HG03108 (cell line): Measurements from ENCODE around the gene CEP70.
A peak's percentile ranks its signal among the peaks of the same experiment; 100 is the strongest.
"Not testable (repeated sequence)": the region's sequence is repeated elsewhere in the genome, so short reads cannot be mapped to it uniquely, and the experiment has no call there.

Experiments
- ATAC-seq: cut with Tn5 transposase; IDR thresholded peaks from one replicate; pipeline ENCODE4 v1.9.1; 2021; ENCODE audit warnings: moderate library complexity; ENCODE audit not compliant: unreplicated experiment

CEP70 gene, protein sequence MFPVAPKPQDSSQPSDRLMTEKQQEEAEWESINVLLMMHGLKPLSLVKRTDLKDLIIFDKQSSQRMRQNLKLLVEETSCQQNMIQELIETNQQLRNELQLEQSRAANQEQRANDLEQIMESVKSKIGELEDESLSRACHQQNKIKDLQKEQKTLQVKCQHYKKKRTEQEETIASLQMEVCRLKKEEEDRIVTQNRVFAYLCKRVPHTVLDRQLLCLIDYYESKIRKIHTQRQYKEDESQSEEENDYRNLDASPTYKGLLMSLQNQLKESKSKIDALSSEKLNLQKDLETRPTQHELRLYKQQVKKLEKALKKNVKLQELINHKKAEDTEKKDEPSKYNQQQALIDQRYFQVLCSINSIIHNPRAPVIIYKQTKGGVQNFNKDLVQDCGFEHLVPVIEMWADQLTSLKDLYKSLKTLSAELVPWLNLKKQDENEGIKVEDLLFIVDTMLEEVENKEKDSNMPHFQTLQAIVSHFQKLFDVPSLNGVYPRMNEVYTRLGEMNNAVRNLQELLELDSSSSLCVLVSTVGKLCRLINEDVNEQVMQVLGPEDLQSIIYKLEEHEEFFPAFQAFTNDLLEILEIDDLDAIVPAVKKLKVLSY

DNA sequence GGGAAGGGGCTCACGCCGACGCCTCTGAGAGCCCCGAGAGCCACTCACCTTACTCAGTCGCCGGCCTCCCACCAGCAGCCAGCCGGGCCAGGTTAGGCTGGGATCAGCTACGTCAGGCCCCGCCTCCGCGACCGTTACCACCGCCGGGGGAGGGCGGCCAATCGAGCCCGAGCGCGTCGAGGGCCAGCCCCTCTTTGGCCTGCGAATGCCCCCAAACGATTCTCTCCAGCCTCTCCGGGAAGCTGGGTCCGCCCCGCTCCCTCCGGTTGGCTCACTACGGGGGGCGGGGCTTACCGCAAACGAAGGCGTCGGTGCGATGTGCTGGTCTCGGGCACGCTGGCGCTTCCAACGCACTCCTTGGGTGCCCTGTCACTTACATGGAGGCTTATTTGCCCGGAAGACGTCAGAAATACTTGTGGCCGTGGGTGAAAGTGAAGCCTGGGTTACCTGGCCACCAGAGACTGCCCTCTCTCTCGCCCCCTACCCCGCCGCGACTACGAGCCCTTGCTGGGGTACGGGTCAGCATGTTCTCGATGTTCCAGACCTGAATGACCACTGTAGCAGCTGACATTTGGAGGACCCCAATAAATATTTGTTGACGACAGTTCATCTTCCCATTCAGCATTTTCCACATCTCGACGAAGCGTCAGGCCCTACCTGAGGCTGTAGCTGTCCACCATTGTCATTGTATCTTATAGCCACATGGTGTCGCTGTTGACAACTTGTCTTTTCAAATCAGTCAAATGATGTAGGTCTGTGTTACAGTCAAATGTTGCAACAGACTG is at the start of gene CEP70:
Gene CEP70, minus strand, starts transcription at position 111 of the 785 bp plus-strand sequence. CDS start 21,333 bp downstream, outside the sequence.
- ATAC-seq: peak; percentile 85

DNA sequence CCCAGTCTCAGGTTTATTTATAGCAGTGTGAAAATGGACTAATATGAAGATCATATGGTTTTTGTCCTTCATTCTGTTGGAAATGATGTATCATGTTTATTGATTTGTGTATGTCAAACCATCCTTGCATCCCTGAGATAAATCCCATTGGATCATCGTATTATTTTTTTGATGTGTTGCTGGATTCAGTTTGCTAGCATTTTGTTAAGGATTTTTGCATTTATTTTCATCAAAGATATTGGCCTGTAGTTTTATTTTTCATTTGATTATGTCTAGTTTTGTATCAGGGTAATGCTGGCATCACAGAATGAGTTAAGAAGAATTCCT is 48.8 kb upstream of the CEP70 start:
- no peak for ATAC-seq

DNA sequence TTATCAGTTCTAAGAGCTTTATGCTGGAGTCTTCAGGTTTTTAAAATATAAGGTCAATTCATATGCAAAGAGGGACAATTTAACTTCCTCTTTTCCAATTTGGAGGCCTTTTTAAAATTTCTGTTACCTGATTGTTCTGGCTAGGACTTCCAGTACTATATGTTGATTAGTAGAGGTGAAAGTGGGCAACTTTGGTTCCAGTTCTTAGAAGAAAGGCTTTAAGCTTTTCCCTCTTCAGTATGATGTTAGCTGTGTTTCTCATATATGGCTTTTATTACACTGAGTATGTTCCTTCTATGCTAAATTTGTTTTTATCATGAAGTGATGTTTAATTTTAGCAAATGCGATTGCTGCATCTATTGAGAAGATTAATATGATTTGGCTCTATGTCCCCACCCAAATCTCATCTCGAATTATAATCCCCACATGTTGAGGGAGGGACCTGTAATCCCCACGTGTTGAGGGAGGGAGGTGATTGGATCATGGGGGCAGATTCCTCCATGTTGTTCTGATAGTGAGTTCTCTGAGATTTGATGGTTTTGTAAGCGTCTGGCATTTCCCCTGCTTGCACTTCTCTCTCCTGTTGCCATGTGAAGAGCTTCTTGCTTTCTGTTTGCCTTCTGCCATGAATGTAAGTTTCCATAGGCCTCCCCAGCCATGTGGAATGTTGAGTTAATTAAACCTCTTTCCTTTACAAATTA is 48.3 kb upstream of the CEP70 start:
- ATAC-seq: no peak

DNA sequence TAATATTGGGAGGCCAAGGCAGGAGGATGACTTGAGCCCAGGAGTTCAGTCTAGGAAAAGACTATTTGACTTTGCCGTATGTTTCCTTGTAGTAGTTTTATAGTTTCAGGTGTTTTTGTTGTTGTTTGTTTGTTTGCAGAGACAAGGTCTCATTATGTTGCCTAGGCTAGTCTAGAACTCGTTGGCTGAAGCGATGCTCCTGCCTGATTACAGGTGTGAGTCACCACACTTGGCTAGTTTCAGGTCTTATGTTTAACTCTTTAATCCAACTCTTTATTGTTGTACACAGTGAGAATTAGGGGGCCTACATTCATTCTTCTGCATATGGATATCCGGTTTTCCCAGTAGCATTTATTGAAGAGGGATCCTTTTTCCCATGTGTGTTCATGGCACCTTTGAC is 46.5 kb upstream of the CEP70 start:
- no peak for ATAC-seq

DNA sequence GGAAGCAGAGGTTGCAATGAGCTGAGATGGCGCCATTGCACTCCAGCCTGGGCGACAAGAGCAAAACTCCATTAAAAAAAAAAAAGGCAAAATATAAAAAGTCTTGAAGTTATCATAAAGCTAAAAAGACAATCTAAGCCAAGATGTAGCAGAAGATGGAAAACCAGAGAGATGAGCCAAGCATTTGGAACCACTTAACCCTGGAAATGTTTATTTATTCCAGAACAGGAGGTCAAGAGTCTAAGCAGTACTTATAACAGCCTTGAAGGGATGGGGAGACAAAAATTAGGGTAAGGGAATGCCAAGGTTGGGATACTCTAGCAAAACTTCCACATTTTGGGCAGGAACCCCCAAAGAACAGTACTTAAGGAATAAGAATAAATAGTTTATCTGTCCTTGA is 44.6 kb upstream of the CEP70 start:
- no peak for ATAC-seq

DNA sequence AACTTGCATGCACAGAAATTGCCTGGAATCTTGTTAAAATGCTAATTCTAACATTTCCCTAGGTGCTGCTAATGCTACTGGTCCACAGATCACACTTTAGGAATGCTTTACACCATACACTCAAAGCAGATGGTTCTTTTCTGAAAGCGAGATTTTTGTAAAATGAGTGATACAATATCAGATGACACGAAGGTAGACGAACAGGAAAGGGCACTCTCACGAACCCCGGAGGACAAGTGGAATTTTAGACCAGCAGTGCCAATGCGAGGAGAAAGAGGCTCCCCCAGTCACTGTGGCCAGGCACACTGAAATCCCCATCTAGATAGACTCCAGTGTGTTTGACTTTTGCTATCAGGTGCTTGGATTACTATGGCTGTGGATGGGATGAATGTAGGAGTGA is 35.5 kb upstream of the CEP70 start:
- ATAC-seq: no peak

DNA sequence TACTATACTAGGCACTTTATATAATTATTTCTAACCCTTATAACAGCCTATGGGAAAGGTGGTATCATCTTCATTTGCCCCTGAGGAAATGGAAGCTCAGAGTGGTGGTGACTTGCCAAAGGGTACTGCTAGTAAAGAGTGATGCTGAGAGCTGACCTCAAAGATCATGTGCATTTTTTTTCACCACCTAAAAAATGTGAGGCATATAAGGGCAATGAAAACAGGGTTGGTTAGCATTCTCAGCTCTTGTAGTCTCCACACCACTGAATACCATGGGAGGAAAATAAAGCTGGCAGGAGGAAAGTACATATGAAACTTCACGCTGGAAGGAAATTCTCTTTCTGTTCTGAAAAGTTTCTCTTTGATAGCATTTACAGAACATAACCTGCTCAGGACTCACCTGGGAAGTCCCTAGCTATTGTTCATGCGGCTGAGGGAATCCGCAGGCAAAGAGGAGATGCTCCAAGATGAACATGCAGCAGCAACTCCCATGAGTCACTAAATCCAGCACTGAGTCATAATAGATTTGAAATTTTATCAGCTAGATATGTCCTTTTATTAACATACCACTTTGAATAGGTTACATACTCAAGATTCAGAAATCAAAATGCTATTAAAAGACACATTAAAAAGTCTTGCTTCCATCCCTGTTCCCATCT is 31.8 kb upstream of the CEP70 start:
- no peak for ATAC-seq

DNA sequence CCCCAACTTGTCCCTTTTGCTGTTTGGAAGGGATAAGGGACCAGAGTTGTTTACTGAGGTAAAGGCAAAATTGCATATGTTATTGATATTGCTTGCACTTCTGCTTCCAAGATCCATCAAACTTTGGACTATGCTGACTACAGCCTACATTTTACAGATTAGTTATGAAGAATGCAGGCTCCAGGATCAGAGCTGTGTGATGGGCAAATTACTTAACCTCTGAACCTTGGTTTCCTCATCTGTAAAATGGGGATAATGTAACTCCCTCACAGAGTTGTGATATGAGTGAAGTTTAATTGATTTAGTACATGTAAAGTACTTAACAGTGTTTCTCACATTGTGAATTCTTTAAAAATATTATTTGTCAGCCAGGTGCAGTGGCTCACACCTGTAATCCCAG is 30.5 kb upstream of the CEP70 start:
- ATAC-seq: no peak

DNA sequence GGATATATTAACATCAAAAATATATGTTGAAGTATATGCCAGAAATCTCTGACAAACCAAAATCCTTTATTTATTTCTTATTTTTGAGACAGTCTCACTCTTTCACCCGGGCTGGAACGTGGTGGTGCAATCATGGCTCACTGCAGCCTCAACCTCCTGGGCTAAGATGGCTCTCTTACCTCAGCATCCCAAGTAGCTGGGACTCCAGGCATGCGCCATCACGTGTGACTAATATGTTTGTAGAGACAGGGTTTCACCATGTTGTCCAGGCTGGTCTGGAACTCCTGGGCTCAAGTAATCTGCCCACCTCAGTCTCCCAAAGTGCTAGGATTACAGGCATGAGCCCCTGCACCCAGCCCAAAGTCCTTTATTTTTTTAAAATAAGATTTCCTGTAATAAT is 26.4 kb upstream of the CEP70 start:
- no peak for ATAC-seq

DNA sequence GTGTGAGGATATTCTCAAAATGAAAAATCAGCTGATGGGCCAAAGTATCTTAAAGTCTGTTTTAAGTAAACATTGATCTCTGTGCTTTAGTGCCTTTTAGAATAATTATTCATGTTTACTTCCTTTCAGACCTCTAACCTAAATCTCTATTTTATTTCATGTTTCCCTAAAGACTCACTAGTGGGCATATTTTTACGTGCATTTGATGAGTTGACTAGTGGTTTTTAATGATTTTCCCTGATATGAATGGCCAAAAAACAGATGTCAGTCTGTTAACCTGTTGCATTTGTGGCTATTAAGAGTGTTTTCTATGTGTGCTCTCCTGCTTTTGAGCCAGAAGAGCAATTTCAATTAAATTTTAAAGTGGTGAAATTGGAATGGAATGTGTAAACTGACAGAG is 21.4 kb upstream of the CEP70 start:
- no peak for ATAC-seq

DNA sequence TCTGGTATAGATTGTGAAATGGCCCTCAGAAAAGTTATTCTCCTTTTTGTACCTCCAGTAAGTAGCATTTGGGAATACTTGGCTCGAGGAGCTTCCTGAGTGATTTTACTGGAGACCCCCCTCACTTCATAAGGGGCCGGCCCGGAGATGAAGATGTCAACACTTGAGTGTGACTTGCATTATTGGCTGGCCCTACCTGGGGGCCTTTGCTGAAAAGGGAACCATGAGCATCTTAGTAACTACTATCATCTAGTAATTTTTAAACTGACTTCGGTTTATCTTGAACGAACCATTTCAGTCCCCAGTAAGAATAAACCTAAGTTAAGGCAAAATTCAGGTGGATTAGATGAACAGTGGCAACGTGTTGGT is 15.8 kb upstream of the CEP70 start:
- ATAC-seq: no peak

DNA sequence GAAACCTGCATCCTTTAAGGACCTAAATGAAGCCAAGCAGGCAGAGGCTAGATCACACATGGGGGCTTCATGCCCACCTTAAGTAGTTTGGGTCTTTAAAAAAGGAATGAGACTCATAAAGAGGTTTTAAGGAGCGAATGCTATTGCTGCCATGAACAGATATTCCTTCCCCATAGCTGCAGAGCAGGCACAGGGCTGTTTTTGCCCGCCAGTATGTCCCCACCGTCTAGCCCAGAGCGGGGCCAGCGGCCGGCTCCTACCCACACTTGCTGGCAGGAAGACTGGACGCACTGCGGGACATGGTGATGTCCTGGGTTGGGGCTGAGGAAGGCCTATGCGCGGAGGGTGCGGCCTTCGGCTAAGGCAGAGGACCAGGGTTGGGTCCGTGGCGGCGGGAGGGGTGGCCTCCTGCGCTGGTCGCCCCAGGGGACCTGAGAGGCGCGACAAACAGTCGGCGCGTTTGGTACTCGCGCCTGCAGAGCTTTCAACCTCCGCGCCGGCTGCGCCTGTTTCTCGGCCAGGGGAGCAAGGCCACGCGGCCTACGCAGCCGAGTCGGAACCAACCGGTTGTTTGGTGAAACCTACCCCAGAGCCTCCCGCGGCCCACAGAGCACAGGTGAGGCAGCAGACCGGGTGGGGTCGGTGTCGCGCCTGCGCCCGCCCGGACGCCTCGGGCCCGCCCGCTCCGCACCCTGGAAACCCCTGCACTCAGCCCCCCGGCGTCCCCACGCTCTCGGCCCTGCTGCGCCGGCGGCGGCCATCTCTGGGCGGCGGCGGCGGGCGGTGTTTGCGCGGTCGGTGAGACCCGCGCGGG is 14.5 kb upstream of the CEP70 start, which contains the start of gene FAIM:
Gene FAIM, plus strand, starts transcription at position 450 of the 814 bp plus-strand sequence. CDS start 10,956 bp downstream, outside the sequence.
- ATAC-seq: peak; percentile 66

DNA sequence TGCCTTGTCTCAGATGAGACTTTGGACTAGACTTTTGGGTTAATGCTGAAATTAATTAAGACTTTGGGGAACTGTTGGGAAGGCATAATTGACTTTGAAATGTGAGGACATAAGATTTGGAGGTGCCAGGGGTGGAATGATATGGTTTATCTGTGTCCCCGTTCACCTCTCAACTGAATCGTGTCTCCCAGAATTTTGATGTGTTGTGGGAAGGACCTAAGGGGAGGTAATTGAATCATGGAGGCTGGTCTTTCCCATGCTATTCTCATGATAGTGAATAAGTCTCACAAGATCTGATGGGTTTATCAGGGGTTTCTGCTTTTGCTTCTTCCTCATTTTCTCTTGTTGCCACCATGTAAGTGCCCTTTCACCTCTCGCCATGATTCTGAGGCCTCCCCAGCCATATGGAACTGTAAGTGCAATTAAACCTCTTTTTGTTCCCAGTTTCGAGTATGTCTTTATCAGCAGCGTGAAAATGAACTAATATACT is 10.1 kb upstream of the CEP70 start:
- not testable (repeated sequence) for ATAC-seq

DNA sequence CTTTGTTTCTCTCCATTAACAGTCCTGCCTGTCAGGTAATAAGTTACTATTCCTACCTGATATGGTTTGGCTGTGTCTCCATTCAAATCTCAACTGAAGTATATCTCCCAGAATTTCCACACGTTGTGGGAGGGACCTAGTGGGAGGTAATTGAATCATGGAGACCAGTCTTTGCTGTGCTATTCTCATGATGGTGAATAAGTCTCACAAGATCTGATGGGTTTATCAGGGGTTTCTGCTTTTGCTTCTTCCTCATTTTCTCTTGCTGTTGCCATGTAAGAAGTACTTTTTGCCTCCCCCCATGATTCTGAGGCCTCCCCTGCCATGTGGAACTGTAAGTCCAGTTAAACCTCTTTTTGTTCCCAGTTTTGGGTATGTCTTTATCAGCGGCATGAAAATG is 7.6 kb upstream of the CEP70 start:
- not testable (repeated sequence) for ATAC-seq

DNA sequence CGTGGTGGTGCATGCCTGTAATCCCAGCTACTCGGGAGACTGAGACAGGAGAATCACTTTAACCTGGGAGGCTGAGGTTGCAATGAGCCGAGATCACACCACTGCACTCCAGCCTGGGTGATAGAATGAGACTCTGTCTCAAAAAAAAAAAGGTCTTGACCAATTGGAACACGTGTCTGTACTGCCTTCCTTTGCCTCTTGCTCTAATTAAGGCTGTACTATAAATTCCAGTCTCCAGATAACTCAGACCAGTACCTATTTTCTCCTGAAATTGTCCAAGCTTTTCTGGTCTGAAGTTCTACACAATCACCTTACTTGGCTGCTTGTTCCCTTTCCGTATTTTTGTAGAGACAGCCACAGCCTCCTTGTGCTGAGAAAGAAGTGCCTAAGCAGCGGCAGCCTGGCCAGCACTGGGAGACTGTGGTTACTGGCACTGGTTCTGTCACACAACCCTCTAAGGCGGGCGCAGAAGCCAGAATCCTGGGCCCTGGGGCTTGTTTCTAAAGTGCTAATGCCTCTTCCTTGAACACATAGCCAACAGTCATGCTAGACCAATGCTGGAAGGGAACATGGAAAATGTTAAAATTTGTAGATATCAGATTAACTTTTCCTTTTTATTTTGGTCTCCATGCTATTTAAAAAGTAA is 6.2 kb upstream of the CEP70 start:
- no peak for ATAC-seq

DNA sequence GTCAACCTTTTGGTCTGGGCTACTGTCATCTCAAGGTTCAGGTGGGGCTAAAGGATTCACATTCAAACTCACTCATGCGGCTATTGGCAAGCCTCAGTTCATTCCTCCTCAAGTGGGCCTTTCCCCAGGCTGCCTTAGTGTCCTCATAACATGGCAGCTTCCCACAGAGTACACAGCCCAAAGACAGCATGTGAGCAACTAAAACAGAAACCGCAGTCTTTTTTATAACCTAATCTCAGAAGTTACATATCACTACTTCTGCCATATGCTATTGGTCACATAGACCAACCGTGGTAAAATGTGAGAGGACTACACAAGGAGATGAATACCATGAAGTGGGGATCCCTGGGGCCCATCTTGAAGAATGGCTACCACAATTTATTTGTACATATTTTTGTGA is 4.5 kb upstream of the CEP70 start:
- no peak for ATAC-seq

DNA sequence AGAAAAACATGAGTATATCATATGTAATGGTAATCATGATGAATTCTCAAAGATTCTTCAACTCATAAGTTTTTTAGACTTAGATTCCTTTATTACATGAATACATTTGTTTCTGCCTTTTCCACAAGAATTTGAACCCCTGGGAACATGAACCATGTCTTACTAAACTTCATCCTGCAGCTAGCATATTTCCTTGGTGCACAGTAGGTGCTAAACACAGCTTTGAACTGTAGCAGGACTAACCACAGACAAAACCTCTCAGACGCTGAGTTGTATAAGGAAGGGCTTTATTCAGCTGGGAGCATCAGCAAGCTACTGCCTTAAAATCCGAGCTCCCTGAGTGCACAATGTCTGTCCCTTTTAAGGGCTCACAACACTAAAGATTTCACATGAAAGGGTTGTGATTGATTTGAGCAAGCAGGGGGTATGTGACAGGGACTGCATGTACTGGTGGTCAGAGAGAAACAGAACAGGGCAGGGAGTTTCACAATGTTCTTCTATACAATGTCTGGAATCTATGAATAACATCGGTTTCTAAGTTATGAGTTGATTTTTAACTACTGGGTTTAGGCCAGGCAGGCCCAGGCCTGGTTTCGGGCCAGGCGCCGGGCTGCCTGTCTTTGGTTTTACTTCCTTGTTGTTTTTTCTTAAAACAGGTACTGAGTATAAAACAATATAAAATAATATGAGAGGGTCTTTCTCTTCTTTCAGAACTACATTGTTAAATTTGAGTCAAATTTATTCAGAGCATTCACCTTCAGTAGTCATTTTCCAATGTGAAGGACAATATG is 3.3 kb upstream of the CEP70 start:
- not testable (repeated sequence) for ATAC-seq

DNA sequence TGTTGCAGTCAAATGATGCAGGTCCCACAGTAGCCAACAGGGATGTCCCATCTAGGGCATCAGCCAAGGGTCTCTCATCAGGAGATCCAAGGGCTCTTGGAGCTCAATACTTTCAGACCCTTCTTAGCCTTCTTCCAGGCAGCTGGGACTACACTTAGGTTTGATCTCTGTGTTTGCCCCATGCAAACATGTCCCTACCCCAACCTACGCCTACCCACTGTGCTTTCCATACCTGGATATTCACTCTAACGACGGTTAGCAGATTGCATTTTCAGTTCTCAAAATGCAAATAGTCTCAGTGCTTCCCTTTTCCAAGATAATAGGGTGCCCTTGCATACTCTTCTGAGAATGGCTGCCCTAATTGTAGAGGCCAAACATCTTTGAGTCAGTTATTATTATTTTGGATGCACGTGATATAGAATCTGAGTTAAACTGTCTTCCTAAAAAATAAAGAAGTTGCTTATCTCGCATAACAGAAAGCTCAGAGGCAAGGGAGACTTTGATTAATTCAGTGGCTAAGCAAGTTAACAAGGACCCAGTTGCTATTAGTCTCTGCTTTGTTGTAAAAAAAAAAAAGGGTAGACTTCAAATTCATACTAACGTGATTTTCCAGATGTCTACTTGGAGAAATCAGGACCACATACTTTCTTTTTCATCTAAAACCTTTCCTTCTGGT is 1.0 kb upstream of the CEP70 start:
- ATAC-seq: no peak
